ENCODE data around the gene MYCL.
"Not testable (repeated sequence)": the region's sequence is repeated elsewhere in the genome, so short reads cannot be mapped to it uniquely, and the experiment has no call there.

The MYCL gene

DNA sequence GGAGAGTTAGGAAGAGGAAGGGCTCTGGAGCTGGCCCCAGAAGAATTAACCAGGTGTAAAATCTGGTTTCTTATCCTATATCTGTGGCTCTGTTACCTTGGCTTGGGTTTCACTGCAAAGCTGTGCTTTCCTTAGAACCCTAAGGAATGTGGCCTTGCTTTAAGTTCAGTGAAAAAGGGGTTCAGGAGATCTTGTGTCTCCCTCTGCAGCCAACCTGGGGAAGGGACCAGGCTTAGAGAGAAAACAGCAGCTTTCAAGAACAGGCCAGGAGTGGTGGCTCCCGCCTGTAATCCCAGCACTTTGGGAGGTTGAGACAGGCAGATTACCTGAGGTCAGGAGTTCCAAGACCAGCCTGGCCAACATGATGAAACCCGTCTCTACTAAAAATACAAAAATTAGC lies 16.1 kb upstream of the MYCL start:
- no peak for DNase-seq

DNA sequence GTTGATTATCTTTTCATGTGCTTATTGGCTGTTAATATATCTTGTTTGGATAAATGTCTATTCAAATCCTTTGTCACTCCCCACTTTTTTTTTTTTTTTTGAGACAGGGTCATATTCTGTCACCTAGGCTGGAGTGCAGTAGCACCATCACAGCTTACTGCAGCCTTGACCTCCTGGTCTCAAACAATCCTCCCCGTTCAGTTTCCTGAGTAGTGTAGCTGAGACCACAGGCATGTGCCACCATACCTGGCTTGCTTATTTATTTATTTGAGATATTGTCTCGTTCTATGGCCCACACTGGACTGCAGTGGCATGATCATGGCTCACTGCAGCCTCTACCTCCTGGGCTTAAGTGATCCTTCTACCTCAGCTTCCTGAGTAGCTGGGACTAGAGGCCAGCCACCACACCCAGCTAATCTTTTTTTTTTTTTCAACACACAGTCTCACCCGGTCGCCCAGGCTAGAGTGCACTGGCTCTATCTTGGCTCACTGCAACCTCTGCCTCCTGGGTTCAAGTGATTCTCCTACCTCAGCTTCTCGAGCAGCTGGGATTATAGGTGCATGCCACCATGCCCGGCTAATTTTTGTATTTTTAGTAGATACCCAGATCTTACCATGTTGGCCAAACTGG lies 13.9 kb upstream of the MYCL start:
- DNase-seq: no peak

DNA sequence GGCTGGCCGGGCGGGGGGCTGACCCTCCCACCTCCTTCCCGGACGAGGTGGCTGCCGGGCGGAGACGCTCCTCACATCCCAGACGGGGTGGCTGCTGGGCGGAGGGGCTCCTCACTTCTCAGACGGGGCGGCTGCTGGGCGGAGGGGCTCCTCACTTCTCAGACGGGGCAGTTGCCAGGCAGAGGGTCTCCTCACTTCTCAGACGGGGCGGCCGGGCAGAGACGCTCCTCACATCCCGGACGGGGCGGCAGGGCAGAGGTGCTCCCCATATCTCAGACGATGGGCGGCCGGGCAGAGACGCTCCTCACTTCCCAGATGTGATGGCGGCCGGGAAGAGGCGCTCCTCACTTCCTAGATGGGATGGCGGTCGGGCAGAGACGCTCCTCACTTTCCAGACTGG lies 11.4 kb upstream of the MYCL start:
- DNase-seq: not testable (repeated sequence)

DNA sequence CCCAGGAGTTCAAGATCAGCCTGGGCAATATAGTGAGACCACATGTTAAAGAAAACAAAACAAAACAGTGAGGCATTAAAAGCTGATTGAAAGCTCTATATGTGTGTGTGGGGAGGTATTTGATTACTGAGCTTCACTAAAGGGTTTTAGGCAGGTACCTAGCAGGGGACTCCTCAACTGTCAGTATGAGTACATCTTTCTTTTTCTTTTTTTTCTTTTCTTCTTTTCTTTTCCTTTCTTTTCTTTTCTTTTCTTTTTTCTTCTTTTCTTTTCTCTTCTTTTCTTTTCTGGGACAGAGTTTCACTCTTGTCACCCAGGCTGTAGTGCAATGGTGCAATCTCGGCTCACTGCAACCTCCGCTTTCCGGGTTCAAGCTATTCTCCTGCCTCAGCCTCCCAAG lies 8.5 kb upstream of the MYCL start:
- DNase-seq: no peak

DNA sequence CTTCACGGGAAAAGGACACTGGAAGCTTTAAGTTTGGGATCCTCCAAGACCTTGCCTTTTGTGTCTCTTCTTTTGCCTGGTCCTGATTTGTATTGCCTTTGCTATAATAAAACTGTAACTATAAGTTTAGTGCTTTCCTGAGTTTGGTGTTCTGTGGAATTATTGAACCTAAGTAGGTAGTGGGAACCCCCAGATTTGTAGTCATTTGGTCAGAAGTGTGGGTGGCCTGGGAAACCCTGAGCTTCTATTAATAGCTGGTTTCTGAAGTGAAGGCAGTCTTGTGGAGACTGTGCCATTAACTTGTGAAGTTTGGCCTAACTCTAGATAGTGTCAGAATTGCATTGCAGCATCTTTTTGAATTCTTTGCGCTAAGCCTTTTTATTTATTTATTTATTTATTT lies 6.8 kb upstream of the MYCL start:
- DNase-seq: no peak

DNA sequence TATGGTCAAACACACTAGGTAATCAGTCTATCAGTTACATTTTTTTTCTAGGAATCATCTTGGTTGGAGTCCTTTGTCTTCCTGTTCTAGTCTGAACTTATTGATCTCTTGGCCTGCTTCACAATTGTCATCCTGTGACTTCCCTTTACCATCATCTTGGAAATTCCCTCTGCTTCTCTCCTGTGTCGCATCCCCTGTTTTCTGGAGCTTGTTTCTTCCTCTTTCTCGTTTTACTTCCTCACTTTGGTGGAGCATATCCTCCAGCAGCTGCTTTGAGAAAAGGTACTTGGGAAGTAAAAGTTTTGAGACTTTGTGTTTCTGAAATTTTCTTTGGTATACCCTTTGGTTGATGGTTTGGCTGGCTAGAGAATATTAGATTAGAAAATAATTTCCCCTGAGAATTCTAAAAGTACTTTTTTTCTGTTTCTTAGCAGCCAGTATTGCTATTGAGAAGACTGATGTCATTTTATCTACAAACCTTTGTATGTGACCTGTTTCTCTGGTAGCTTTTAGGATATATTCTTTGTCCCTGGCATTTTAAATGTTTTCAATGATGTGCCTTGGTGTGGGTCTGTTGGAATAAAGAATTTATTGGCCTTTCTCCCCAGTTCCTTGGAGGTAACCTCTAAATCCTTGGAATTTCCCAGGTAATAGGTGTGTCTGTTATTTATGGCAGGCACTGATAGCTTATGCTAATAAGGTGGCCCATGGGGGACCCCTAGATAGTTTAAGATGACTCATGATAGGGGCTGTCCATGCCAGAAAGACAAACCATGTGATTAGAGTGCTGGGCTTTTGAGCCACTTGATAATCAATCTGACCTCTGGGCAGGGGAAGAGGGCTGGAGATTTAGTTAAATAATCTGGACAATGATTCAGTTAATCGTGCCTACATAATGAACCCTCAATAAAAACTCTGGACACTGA lies 6.1 kb upstream of the MYCL start:
- DNase-seq: no peak

DNA sequence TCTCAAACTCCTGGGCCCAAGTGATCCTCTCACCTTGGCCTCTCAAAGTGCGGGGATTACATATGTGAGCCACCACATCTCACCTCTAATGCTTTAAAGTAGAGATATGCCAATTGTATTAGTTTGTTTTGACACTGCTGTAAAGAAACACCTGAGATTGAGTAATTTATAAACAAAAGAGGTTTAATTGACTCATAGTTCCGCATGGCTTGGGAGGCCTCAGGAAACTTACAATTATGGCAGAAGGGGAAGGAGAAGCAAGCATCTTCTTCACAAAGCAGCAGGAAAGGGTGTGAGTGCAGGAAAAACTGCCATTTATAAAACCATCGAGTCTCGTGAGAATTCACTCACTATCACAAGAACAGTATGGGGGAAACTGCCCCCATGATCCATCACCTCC lies 3.5 kb upstream of the MYCL start:
- DNase-seq: no peak

DNA sequence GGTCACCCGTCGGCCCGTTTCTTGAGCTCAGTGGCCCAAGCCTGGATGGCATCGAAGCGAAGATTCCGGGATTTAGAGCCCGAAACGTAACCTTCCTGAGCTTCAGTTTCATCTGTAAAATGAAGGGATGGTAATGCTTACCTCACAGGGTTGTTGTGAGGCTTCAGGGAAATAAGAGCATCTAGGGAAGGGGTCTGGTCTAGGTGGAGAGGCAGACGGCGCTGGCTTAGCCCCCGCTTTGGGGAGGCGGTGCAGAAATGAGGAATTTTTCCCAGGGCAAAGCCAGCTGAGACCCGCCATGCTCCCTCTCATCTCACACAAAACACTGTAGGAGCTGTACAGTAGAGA lies 717 bp upstream of the MYCL start:
- DNase-seq: no peak

DNA sequence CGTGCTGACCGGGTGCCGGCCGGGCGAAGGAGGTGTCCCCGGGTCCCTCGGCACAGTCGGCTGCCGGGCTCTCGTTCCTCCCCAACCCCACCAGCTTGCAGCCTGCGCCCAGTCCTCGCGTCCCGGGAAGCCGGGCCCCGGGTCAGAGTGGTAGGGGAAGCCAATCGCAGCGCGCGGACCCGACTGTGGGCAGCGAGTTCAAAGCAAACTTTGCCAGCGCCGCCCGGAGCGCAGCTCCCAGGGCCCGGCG lies 328 bp downstream of the MYCL start:
- no peak for DNase-seq

DNA sequence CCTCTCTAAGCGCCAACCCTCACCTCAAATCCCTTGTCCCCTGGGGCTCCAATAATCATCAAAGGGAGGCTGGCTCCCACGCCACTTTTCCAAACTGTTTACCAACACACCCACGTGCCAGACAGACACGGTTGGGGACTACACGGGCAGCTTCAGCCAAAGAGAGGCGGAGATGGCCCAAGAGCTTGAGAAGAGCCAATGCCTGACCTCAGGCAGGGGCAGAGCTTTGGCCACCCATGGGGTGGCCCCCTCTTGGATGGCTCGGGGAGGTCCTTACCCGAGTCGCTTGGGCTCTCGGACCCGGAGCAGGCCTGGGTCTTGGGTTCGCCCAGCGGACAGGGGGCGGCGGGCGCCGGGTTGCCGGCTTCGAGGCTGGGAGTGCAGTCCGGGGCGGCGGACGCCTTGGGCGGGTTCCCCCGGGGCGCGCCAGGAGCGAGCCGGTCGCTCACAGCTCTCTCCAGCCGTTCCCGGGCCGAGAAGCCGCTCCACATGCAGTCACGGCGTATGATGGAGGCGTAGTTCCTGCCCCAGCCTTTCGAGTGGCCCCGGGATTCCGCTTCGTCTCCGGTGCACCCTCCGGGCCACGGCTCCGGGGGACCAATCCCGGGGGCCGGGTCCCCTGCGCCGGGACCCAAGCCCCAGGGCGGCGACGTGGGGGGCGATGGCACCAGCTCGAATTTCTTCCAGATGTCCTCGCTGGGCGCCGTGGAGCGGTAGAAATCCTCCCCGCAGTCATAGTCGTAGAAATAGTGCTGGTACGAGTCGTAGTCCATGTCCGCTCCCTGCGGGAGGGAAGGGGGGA lies 854 bp downstream of the MYCL start:
- DNase-seq: peak; percentile 94

DNA sequence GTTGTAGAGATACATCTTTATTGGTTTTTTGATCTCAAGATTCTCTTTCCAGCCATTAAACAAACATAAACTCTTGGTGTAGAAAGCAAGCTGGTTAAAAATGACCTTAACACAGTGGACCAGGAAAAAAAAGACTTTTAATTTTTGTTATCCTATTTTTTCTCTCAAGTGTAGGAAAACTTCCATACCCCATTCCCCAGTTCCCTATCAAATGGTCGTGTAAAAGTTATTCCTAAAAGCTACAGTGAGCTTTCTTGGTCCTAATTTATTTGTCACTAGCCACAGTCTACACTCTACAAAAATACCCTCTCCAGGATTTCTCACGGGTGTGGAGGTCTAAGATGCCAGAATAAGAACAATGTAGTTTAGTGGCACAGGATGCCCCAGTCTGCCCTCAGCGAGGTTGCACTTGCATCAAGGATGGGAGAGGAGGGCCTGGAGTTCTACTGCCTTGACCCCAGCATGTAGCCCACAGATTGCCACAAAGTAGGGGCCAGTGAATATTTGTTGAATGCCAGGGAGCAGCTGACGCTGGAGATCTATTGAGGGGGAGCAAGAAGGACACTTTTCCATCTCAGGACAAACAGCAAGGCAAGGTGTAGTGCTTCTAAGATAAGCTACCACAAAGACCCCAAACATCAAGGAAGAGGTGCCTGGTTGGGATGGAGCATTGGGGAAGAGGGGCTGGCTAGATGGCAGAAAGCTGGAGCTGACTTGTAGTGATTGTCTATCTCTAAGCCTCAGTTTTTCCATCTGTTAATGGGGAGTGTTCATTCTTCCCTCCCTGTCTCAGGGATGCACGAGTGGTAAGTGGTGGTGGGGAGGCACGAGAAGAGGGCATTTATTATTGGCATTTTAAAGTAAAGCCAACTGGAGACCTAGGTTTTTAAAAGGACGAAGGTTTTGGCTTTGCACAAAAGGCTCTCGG lies 1.8 kb downstream of the MYCL start:
- DNase-seq: no peak

DNA sequence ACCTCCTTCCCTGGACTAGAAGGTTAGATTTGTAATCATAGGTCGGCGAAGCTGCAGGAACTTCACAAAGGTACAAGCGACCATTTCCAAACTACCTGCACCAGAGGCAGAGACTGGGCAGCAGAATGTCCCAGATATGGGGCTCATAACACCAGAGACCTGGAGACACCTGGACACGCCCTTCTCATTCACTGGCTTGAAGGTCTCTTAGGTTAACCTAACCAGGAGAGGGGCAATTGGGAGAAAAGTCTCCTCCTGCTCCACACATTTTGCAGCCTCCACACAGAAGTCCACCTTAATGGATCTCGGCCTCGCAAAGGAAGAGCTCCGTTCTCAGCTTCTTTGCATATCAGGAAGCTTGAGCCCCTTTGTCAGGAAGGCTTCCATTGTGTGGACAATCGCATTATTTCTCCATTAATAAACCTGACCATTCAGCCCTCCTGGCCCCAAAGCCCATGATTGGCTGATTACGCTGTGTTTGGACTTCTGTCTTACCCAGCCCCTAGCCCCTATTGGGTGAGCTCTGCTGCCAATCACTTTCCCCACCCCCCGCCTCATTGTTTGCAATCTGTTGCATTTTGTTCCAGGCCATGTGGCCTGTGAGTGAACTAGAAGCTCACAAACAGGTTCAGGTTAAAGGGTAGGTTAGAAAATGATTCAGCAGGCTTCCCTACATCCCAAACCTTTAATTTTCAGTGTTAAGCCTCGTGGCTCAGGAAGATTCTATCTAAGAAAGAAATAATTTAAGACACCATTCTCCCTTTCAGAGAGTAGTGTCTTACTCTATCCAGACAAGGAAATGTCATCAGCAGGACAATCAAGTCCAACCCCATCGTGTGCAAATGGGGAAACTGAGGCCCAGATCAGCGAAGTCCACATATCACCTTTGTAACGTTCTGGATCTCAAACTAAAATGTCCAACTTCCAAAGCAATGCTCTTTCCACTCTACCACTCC lies 2.8 kb downstream of the MYCL start:
- DNase-seq: peak; percentile 100

DNA sequence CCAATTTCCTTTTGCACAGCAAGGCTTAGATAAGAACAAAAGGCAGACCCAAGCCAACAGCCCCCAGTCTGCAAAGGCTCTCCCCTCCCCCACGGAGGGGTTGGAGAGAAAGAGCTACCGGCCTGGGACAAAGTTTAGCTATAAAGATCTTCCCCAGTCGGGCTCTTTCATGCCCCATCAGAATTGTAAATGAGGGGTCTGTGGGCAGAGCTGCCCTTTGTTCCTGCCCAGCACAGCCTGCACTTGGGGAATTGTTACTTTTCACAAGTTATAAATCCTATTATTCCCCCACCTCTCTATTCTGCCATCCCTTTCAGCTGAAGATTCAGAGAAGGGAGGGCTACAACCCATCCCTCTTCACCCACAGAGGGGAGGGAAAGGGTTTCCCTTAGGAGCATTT lies 3.5 kb downstream of the MYCL start:
- DNase-seq: no peak

DNA sequence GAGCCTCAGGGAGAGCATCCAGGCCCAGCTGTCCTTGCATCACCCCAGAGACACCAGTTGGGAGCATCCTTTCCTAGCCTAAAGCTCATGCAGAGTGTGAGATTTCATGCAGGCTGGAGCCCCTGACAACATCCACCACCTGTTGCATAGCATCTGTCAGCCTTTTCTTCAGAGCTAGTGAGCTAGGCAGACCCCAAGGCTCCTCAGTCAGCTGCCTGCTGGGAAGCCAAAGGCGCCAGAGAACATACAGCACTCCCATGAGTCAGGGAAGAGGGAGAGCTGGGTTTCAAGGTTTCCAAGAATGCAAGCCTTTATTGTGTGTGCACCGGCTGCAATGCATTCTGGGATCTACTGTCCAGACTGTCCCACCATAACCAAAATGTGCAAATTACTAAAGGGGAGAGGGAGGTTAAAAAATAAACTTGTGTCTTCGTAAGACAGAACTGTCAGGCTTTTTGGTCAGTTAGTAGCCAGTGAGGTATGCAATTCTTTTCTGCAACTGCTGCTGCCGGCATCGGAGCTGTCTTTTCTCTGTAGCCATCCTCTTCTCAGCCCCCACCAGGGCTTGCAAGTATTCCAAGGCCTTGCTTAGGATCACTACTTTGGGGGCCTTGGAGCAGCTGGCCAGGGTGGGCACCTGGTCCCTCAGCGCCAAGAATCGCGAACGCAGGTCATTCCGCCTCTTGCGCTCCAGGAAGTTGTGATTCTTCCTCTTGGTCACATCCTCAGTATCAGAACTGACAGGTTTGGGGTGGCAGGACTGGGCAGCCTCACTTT lies 4.6 kb downstream of the MYCL start:
- DNase-seq: no peak

DNA sequence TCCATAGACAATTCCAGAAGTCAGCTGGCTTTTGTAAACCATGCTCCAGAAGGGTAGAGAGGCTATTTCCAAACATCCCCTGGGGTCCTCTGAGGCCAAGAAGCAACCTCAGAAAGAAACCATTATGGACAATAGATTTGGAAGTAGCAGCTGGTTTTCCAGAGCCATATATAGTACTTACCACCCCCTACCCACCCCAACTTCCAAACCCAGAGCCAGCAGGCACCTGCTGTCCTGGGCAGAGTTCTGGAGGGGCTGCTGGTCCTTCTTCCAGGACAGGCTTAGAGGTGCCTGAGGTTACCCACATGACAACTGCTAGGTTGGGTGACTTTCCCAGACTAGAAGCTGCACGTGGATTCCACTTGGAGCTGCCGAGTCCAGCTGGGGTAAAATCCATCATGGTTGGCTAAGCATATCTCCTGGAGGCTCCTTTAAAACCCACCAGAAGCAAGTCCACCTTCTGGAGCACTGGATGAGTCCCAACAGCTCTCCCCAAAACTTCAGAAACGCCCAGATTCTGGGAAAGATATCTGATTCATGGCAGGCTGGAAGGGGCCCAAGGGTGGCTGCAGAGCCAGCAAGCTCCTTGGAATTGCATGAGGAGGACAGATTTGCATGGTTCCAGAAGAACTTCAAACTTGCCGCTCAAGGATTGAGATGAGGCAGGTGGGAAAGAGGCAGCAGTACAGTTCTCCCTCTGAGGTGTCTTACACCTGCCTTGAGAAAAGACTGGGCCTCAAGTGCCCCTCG lies 5.8 kb downstream of the MYCL start:
- no peak for DNase-seq

DNA sequence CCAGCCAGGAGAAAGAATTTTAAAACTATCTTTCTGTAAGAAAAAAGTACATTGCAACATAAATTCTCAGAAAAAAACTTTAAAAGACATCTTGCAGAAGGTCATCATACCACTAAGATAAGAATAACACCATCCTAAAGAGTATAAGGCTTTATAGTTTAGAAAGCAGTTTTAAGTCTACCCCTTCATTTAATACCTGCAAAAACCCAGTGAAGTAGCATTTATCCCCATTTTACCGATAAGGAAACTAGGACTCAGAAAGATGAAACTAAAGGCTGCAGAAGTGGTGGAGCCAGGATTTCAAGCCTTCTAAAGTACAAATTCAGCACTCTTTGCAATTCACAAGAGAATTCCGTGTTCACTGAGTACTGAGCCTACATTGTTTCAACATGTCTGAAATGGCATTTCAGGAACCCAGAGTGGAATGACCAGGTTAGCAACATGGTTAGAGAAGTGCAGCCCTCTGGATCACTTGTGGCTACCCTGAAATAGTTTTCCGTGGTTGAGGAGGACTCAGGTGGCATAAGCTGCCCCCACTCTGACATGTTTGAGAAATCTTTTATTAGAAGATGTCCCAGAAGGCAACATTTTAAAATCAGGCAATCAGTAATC lies 6.7 kb downstream of the MYCL start:
- DNase-seq: no peak

DNA sequence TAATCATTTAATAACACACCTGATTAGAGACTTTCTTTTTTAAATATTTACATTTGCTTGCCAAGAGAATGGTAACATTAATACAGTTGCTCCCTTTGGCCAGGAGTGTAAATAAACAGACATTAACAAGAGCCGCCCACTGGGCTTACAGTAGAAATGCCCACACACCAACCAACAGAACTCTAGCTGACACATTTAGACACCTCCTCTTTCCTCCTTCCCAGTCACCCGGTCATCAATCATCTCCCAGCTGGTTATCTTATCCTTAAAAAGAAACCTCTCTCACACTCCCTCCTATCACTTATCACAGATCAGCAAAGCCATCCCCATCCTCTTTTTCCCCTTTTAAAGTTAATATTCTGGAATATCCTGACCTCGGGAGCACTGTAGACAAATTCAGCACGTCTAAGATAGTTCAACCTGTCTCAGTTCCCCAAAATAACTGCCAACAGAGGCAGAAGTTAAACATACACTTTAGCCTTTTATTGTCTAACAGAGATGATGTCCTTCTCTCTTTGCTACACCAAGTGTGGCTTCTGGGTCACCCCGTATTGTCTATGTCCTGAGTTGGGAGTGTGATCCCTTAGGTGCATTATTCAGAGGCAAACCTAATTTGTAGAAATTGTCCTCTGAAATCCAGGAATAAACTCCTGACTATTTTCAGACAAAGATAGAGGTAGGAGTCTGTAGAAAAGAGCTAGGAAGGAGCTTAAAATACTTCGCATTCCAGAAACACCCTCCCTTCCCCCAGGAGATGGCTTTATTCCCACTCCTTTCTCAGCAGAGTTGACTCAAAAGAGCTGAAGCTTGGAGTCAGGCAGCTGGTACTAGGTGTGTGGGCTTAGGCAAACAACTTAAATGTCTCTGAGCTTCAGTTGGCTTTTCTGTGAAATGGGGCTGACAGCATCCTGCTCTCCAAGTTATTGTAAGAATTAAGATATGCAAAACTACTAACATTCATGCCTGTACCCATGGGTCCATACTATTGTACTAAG lies 8.8 kb downstream of the MYCL start:
- peak; percentile 98 for DNase-seq

DNA sequence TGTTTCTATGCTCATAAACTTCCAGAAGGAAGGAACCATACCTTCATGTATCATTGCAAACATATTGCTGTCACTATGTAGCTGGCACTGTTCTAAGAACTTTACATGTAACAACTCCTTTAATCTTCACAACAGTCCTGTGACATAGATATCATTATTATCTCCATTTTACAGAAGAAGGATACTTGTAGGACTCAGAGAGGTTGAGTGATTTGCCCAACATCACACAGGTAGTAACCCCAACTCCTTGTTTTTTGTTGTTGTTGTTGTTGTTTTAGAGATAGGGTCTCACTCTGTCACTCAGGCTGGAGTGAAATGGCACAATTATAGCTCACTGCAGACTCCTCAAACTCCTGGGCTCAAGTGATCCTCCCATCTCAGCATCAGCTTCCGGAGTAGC lies 10.8 kb downstream of the MYCL start:
- DNase-seq: no peak

DNA sequence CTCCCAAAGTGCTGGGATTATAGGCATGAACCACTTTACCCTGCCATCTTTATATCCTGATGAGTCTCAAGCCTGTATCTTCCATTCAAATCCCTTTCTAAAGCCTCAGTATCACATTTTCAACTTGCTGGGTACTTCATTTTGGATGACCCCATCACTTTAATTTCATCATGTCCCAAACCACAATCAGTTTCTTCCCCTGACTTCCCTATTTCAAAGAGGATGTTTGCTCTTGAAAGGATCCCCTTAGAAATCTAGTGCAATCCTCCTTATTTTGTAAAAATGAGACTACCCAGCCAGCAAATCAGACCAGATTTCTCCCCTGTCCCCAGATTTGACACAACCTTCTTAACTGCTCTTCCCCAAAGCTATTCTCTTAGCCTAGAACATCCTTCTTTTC lies 11.4 kb downstream of the MYCL start:
- no peak for DNase-seq
